Breast epithelium (tissue), 4 donors: Measurements from ENCODE around the gene ADAMTS17. TPM values are rescaled to one million over a fixed set of nuclear protein-coding genes. Genes with fewer than 3 reads are reported as not detected.
A peak's percentile ranks its signal among the peaks of the same experiment; 100 is the strongest.
"Not testable (repeated sequence)": the region's sequence is repeated elsewhere in the genome, so short reads cannot be mapped to it uniquely, and the experiment has no call there.

Source experiments
- DNase-seq, 2 donors: peaks; one replicate each; pipeline ENCODE4 v3.0.0-alpha.2; 2019; ENCODE audit warnings: low spot score in 2 of 2
- H3K27ac ChIP-seq, 2 donors: fragments of 200-600 bp; sonication (generic) in 1 of 2; one replicate each; pipeline ENCODE4 v1.5.1; 2016 to 2019; ENCODE audit warnings: mild to moderate bottlenecking in 1 of 2
- H3K27me3 ChIP-seq, 2 donors: fragments of 200-600 bp; sonication (generic) in 1 of 2; one replicate each; pipeline versions ENCODE4 v1.5.1 to v1.6.0; 2017 to 2019; ENCODE audit warnings: control low read depth in 1 of 2, mild to moderate bottlenecking in 1 of 2
- H3K36me3 ChIP-seq: fragments of 200-600 bp; one replicate; pipeline ENCODE4 v1.5.1; 2019
- H3K4me1 ChIP-seq, 2 donors: fragments of 200-600 bp; sonication (generic); one replicate each; pipeline ENCODE4 v1.5.1; 2016 to 2019; ENCODE audit warnings: control low read depth in 1 of 2
- H3K4me3 ChIP-seq, 3 donors: fragments of 200-600 bp; sonication (generic); 1 replicate in 2 of 3; 2 replicates in 1 of 3; pipeline ENCODE4 v1.5.1; 2016 to 2019; ENCODE audit warnings: mild to moderate bottlenecking in 3 of 3, moderate library complexity in 2 of 3
- H3K9me3 ChIP-seq, 2 donors: fragments of 200-600 bp; sonication (generic) in 1 of 2; one replicate each; pipeline ENCODE4 v1.5.1; 2016 to 2019; ENCODE audit warnings: control low read depth in 1 of 2
- CTCF ChIP-seq, 3 donors: fragments of 450-650 bp; IDR thresholded peaks; one replicate each; pipeline ENCODE4 v1.5.1; 2016 to 2017; ENCODE audit warnings: antibody characterized with exemption in 3 of 3, mild to moderate bottlenecking in 3 of 3, moderate library complexity in 3 of 3
- POLR2A ChIP-seq: fragments of 450-650 bp; IDR thresholded peaks from one replicate; pipeline ENCODE4 v1.6.1; 2016; ENCODE audit warnings: antibody characterized with exemption, mild to moderate bottlenecking, moderate library complexity
- POLR2AphosphoS5 ChIP-seq, 3 donors: sonication (generic); formaldehyde crosslinking; IDR thresholded peaks; one replicate each; pipeline ENCODE4 v1.6.1; 2017; ENCODE audit warnings: antibody characterized with exemption in 3 of 3
- intact Hi-C: fragments of 100-400 bp; cut with DNase I; formaldehyde crosslinking; loops from one replicate; pipeline ENCODE4 v1.15.1; 2023; ENCODE audit warnings: low total_unique reads
- total RNA-seq, 3 donors: library from RNA; depleted of rRNA; stranded (reverse); fragments of >200 nt; gene quantifications; one replicate each; pipeline ENCODE4 v1.1.0, GENCODE V29; 2016

Gene ADAMTS17
- total RNA-seq, 3 donors from 2014 or later, result 5.1 to 8.0 (median 5.9) TPM

GRCh38 chr15:100073982-100074381, 267.8 kb downstream of the ADAMTS17 start:
- no peaks in the 10 kb centered on the region for H3K9me3 ChIP-seq

DNA sequence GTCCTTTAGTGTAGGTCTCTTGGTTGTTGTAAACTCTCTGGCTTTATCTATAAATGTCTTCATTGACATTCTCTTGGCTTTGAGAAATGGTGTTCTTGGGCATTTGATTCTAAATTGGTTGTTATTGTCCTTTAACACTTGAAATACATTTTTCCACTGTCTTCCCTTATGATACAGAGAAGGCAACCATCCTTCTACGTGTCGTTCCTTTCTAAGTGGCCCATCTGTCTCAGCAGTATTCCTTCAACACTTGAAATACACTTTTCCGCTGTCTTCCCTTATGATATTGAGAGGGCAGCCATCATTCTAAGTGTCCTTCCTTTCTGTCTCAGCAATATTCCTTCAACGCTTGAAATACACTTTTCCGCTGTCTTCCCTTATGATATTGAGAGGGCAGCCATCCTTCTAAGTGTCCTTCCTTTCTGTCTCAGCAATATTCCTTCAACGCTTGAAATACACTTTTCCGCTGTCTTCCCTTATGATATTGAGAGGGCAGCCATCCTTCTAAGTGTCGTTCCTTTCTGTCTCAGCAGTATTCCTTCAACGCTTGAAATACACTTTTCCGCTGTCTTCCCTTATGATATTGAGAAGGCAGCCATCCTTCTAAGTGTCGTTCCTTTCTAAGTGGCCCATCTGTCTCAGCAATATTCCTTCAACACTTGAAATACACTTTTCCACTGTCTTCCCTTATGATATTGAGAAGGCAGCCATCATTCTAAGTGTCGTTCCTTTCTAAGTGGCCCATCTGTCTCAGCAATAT, 275.1 kb downstream of the ADAMTS17 start:
- H3K36me3 ChIP-seq, H3K27me3 ChIP-seq, H3K27ac ChIP-seq, H3K4me3 ChIP-seq, intact Hi-C loops, H3K9me3 ChIP-seq, DNase-seq, H3K4me1 ChIP-seq: not testable (repeated sequence)

More at GRCh38 chr15:100073982-100074381, 267.8 kb downstream of the ADAMTS17 start:
- Histone ChIP-seq H3K4me1 (no peaks in the 10 kb centered on the region), H3K4me3 (no peak overlapping the region), H3K27me3 (no peaks in the 10 kb centered on the region), H3K27ac (no peak overlapping the region), H3K36me3 (no peaks in the 10 kb centered on the region)
- DNase-seq, result no peak
- intact Hi-C loops, result loop anchor here (10.0 kb wide), 1 partner anchor 1621 kb away; no protein-coding TSS in a partner anchor
- TF ChIP-seq POLR2A, result no peak
- TF ChIP-seq CTCF (IDR thresholded peaks at IDR 0.05), result no peak

GRCh38 chr15:100061944-100062343, 279.8 kb downstream of the ADAMTS17 start:
- TF ChIP-seq CTCF (IDR thresholded peaks at IDR 0.05), result no peak
- TF ChIP-seq POLR2AphosphoS5 (IDR thresholded peaks at IDR 0.05), result no peak
- no peak for TF ChIP-seq POLR2A

DNA sequence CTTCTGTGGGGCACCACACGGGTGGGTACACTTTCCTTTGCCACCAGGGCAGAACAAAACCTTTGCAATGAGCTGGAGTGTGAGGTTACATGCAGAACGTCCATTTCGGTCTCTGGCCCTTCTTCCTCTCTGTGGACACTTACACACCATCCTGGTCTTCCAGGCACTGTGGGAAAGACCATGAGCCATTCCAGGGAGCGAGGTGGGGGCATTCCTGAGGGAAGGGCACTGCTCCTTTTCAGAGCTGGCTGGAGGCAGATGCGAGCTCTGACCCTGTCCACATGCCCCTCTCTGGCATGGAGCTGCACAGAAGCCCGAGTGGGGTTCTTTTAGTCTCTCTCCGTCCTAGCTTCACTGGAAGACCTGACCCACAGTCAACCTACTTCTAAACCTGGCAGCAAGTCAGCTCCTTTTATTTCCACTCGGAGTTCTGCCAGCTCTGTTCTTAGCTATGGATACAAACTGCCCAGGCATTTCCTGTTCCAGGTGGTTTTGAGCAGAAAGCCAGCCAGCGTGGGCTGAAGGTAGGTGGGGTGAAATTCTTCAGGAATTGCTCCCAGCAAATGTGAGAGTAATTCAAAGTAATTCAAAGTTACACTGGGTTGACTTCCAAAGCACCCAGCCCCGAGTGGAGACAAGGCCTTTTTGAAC, 281.4 kb downstream of the ADAMTS17 start:
- H3K27me3 ChIP-seq, result no peaks in the 10 kb centered on the region
- no peaks in the 10 kb centered on the region for H3K36me3 ChIP-seq
- peak in 1 of 2 donors; percentile 86 for DNase-seq
- no peak for TF ChIP-seq CTCF (IDR thresholded peaks at IDR 0.05)
- no peak for TF ChIP-seq POLR2A
- peak in 1 of 3 donors; percentile 20 for TF ChIP-seq POLR2AphosphoS5 (IDR thresholded peaks at IDR 0.05)
- H3K4me1 ChIP-seq, result peaks cover 0 to 3% of the 10 kb centered on the region in 2 donors
- H3K27ac ChIP-seq, result peak overlapping the region; percentile 34 to 65
- H3K9me3 ChIP-seq, result no peaks in the 10 kb centered on the region
- intact Hi-C loops, result no loop called here
- H3K4me3 ChIP-seq, result peak overlapping the region in 2 of 3 donors; percentile 16 to 31

More at GRCh38 chr15:100061944-100062343, 279.8 kb downstream of the ADAMTS17 start:
- Histone ChIP-seq H3K4me1 (peaks cover 0 to 3% of the 10 kb centered on the region in 2 donors), H3K9me3 (no peaks in the 10 kb centered on the region), H3K36me3 (no peaks in the 10 kb centered on the region), H3K4me3 (no peak overlapping the region), H3K27ac (no peak overlapping the region), H3K27me3 (no peaks in the 10 kb centered on the region)
- intact Hi-C loops, result no loop called here
- no peak for DNase-seq

DNA sequence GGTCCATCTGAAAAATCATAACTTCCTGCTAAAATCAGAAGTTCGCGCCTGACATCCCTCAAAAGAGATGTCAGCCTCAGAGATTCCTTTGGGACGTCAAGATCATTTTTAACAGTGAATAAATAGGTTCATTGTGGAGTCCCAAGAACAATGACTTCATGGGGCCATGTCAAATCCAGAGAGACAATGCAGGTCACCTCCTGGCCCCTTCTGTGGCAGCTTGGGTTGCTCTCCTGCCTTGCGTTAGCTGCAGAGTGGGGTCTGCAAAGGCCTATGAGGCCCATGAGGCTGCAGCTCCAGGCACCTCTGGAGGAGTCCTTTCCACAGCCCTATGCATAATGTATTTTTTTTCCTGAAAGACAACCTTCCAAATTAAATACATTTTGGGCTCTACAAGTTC, 282.3 kb downstream of the ADAMTS17 start:
- TF ChIP-seq CTCF (IDR thresholded peaks at IDR 0.05) (no peak), POLR2AphosphoS5 (IDR thresholded peaks at IDR 0.05) (no peak)
- DNase-seq, result no peak

More for the DNA sequence above, 282.3 kb downstream of the ADAMTS17 start:
- no peaks in the 10 kb centered on the region for H3K9me3 ChIP-seq
- no peaks in the 10 kb centered on the region for H3K27me3 ChIP-seq
- H3K4me3 ChIP-seq, result no peak overlapping the region
- no peak overlapping the region for H3K27ac ChIP-seq
- H3K36me3 ChIP-seq, result no peaks in the 10 kb centered on the region
- intact Hi-C loops, result loop anchor here (5.0 to 10.0 kb wide), 2 partner anchors 387 to 805 kb away; no protein-coding TSS in a partner anchor
- H3K4me1 ChIP-seq, result peaks cover 0 to 3% of the 10 kb centered on the region in 2 donors
